SK-N-SH treated with all-trans-retinoic acid at 6 μM for 48 hours (cell line): Measurements from ENCODE around the gene HOXA13.

ENCODE experiments used
- ATAC-seq: fragments of 200-7000 bp; cut with Tn5 transposase; 3 replicates; pipeline ENCODE4 v1.9.1; 2020; ENCODE audit warnings: mild to moderate bottlenecking, moderate library complexity
- ARNTL ChIP-seq: fragments of 450-650 bp; formaldehyde crosslinking; IDR thresholded peaks from 2 replicates; pipeline ENCODE4 v1.5.0; 2020; ENCODE audit warnings: low read depth, mild to moderate bottlenecking, moderate library complexity, borderline replicate concordance
- CSDC2 ChIP-seq: fragments of 250-450 bp; sonication (Bioruptor Pico); IDR thresholded peaks from 2 replicates; pipeline ENCODE4 v1.5.0; 2020; ENCODE audit warnings: mild to moderate bottlenecking, moderate library complexity
- ESRRG ChIP-seq: fragments of 250-450 bp; sonication (Bioruptor Pico); IDR thresholded peaks from 2 replicates; pipeline ENCODE4 v1.6.1; 2021; ENCODE audit warnings: mild to moderate bottlenecking
- ISL1 ChIP-seq: fragments of 250-450 bp; sonication (Bioruptor Pico); IDR thresholded peaks from 2 replicates; pipeline ENCODE4 v2.1.2; 2022; ENCODE audit warnings: mild to moderate bottlenecking, moderate library complexity
- OSR1 ChIP-seq: fragments of 250-450 bp; sonication (Bioruptor Pico); IDR thresholded peaks from 2 replicates; pipeline ENCODE4 v1.8.0; 2022; ENCODE audit warnings: moderate library complexity, mild to moderate bottlenecking, inconsistent platforms
- POU6F1 ChIP-seq: fragments of 250-450 bp; sonication (Bioruptor Pico); IDR thresholded peaks from 2 replicates; pipeline ENCODE4 v1.8.0; 2021; ENCODE audit warnings: low read depth, mild to moderate bottlenecking, moderate library complexity, borderline replicate concordance
- PPARA ChIP-seq: fragments of 250-450 bp; sonication (Bioruptor Pico); IDR thresholded peaks from 2 replicates; pipeline ENCODE4 v1.5.0; 2020; ENCODE audit warnings: mild to moderate bottlenecking, borderline replicate concordance
- RARB ChIP-seq: fragments of 250-450 bp; sonication (Bioruptor Pico); IDR thresholded peaks from 2 replicates; pipeline ENCODE4 v1.8.0; 2021; ENCODE audit warnings: mild to moderate bottlenecking, moderate library complexity
- TCF4 ChIP-seq: fragments of 250-450 bp; sonication (Bioruptor Pico); IDR thresholded peaks from 2 replicates; pipeline ENCODE4 v1.8.0; 2021; ENCODE audit warnings: mild to moderate bottlenecking, moderate library complexity, borderline replicate concordance
- TOX ChIP-seq: fragments of 250-450 bp; sonication (Bioruptor Pico); IDR thresholded peaks from 2 replicates; pipeline ENCODE4 v1.8.0; 2021; ENCODE audit warnings: mild to moderate bottlenecking, moderate library complexity, borderline replicate concordance
- TSHZ2 ChIP-seq: fragments of 250-450 bp; sonication (Bioruptor Pico); IDR thresholded peaks from 2 replicates; pipeline ENCODE4 v1.5.0; 2020; ENCODE audit warnings: mild to moderate bottlenecking, moderate library complexity
- ZC3H10 ChIP-seq: fragments of 250-450 bp; sonication (Bioruptor Pico); IDR thresholded peaks from 2 replicates; pipeline ENCODE4 v1.5.1; 2021; ENCODE audit warnings: mild to moderate bottlenecking, moderate library complexity
- ZFP30 ChIP-seq: fragments of 450-650 bp; formaldehyde crosslinking; IDR thresholded peaks from 2 replicates; pipeline ENCODE4 v1.5.0; 2022; ENCODE audit warnings: mild to moderate bottlenecking, moderate library complexity
- ZNF565 ChIP-seq: fragments of 450-650 bp; formaldehyde crosslinking; conservative IDR thresholded peaks from 2 replicates; pipeline ENCODE4 v1.5.0; 2020; ENCODE audit warnings: low read depth, mild to moderate bottlenecking, moderate library complexity
- ZNF70 ChIP-seq: fragments of 450-650 bp; formaldehyde crosslinking; IDR thresholded peaks from 2 replicates; pipeline ENCODE4 v1.5.0; 2020; ENCODE audit warnings: mild to moderate bottlenecking, moderate library complexity
- ZNF8 ChIP-seq: fragments of 450-650 bp; formaldehyde crosslinking; IDR thresholded peaks from 2 replicates; pipeline ENCODE4 v1.5.0; 2020; ENCODE audit warnings: mild to moderate bottlenecking, moderate library complexity
- TF ChIP-seq, protein P1 (sequence below): fragments of 250-450 bp; sonication (Bioruptor Pico); IDR thresholded peaks from 2 replicates; pipeline ENCODE4 v1.5.1; 2021; ENCODE audit warnings: mild to moderate bottlenecking, moderate library complexity
- TF ChIP-seq, protein P2 (sequence below): fragments of 250-450 bp; sonication (Bioruptor Pico); IDR thresholded peaks from 2 replicates; pipeline ENCODE4 v1.8.0; 2020; ENCODE audit warnings: mild to moderate bottlenecking, moderate library complexity, borderline replicate concordance
- TF ChIP-seq, protein P3 (sequence below): fragments of 250-450 bp; sonication (Bioruptor Pico); IDR thresholded peaks from 2 replicates; pipeline ENCODE4 v1.5.1; 2020; ENCODE audit warnings: low read depth, mild to moderate bottlenecking, moderate library complexity

HOXA13 gene

DNA sequence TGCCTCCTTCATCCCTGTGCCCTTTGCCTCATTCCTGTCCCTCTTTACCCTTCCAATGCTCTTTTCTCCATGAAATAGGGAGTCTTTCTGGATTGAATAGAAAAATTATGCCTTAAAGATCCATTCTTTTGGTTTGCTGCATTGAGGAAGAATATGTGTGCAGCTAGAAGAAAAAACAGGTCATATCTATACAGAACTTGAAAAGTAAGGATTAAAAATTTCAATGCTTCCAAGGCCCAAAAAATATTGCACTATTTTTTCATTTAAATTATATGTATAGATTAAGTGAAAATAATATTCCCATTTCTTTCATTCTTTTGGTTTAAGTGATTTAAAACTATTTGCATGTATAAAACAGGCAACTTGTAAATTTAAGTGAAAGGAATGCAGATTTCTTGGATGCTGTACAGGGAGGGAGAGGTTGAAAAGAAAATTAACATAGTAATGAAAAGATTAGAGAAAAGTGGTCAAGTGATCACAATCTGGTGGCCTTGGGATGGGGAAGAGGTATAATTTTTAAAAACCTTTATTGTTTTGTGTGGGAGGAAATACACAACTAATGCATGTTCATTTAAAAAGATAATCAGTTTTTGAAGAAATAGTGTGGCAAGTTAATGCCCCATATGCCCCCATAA lies 24.2 kb upstream of the HOXA13 start:
- TF ChIP-seq TOX (CRISPR knock-in tag): no peak
- ATAC-seq: no peak

DNA sequence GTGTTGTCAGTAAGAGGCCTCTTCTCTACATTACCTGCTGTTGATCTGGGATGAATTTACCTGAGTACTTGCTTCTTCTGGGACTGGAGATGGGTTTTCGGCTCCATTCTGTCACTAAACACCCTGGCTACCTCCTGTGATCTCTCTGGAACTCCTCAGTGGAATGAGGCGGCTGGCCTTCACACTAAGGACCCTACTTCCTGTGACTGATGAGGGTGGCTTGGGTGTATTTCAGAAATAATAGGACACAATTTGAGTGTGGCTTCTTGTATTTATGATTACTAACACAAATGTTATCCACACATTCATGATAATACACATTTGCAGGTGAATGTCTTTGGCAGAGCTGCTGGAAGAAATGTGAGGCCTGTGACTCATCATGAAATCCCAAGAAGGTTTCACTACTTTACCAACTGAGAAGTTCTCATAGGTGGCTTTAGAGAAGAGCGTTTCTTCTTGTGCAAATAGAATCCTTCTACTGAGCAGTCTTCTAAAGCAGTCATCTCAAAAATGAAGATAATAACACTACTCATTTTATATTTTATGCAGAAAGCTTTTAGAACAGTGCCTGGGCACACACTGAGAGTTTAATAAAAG lies 21.4 kb upstream of the HOXA13 start:
- TF ChIP-seq, protein P1, sequence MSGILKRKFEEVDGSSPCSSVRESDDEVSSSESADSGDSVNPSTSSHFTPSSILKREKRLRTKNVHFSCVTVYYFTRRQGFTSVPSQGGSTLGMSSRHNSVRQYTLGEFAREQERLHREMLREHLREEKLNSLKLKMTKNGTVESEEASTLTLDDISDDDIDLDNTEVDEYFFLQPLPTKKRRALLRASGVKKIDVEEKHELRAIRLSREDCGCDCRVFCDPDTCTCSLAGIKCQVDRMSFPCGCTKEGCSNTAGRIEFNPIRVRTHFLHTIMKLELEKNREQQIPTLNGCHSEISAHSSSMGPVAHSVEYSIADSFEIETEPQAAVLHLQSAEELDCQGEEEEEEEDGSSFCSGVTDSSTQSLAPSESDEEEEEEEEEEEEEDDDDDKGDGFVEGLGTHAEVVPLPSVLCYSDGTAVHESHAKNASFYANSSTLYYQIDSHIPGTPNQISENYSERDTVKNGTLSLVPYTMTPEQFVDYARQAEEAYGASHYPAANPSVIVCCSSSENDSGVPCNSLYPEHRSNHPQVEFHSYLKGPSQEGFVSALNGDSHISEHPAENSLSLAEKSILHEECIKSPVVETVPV: no peak
- no peak for TF ChIP-seq ZNF565
- TF ChIP-seq TOX (CRISPR knock-in tag): no peak
- no peak for TF ChIP-seq TCF4 (CRISPR knock-in tag)
- TF ChIP-seq ARNTL (CRISPR knock-in tag): no peak
- no peak for TF ChIP-seq TSHZ2
- TF ChIP-seq ZNF70 (CRISPR knock-in tag): no peak
- TF ChIP-seq, protein P2, sequence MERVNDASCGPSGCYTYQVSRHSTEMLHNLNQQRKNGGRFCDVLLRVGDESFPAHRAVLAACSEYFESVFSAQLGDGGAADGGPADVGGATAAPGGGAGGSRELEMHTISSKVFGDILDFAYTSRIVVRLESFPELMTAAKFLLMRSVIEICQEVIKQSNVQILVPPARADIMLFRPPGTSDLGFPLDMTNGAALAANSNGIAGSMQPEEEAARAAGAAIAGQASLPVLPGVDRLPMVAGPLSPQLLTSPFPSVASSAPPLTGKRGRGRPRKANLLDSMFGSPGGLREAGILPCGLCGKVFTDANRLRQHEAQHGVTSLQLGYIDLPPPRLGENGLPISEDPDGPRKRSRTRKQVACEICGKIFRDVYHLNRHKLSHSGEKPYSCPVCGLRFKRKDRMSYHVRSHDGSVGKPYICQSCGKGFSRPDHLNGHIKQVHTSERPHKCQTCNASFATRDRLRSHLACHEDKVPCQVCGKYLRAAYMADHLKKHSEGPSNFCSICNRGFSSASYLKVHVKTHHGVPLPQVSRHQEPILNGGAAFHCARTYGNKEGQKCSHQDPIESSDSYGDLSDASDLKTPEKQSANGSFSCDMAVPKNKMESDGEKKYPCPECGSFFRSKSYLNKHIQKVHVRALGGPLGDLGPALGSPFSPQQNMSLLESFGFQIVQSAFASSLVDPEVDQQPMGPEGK (CRISPR knock-in tag): no peak
- no peak for TF ChIP-seq ZC3H10 (CRISPR knock-in tag)
- TF ChIP-seq RARB (CRISPR knock-in tag): no peak
- no peak for TF ChIP-seq ZNF8
- no peak for TF ChIP-seq OSR1
- TF ChIP-seq, protein P3, sequence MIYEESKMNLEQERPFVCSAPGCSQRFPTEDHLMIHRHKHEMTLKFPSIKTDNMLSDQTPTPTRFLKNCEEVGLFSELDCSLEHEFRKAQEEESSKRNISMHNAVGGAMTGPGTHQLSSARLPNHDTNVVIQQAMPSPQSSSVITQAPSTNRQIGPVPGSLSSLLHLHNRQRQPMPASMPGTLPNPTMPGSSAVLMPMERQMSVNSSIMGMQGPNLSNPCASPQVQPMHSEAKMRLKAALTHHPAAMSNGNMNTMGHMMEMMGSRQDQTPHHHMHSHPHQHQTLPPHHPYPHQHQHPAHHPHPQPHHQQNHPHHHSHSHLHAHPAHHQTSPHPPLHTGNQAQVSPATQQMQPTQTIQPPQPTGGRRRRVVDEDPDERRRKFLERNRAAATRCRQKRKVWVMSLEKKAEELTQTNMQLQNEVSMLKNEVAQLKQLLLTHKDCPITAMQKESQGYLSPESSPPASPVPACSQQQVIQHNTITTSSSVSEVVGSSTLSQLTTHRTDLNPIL (CRISPR knock-in tag): no peak
- no peak for TF ChIP-seq PPARA (CRISPR knock-in tag)
- no peak for TF ChIP-seq ZFP30 (CRISPR knock-in tag)
- TF ChIP-seq CSDC2 (CRISPR knock-in tag): no peak
- no peak for TF ChIP-seq ISL1 (CRISPR knock-in tag)
- TF ChIP-seq, all 23 proteins: peak for 0
- ATAC-seq: no peak

GRCh38 chr7:27220440-27220955 lies 20.6 kb upstream of the HOXA13 start:
- ATAC-seq: peak; percentile 37
- TF ChIP-seq RARB (CRISPR knock-in tag): no peak

DNA sequence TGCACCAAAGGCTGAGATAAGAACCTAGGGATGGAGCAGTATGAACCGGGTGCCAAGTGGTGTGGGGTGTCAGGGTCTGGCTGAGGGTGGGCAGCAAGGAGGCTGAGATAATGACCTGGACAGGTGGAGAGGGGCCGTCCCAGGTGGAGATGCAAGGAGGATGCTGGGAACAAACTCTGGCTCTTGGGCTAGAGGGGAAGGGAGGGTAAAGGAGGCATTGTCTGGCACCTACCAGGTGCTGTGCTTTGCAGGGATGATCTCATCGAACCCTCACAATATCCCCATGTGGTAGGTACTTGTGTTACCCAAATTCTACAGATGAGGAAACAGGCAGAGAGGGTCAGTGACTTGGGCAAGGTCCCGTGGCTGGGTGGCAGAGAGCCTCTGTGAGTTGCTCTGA lies 19.9 kb upstream of the HOXA13 start:
- TF ChIP-seq ESRRG (CRISPR knock-in tag) (no peak), ZNF565 (no peak), POU6F1 (CRISPR knock-in tag) (no peak), ZC3H10 (CRISPR knock-in tag) (no peak), ISL1 (CRISPR knock-in tag) (no peak), TOX (CRISPR knock-in tag) (no peak), PPARA (CRISPR knock-in tag) (no peak), RARB (CRISPR knock-in tag) (no peak)
- TF ChIP-seq, protein P2 (CRISPR knock-in tag): no peak
- no peak; the same call in 2 of the 3 replicates for ATAC-seq
